CD4-positive, alpha-beta T cell (primary cell): ENCODE measurements around the gene ANTXR1. TPM values are rescaled to one million over a fixed set of nuclear protein-coding genes. Genes with fewer than 3 reads are reported as not detected.

Experiments
- ATAC-seq: fragments of 200-7000 bp; cut with Tn5 transposase; one replicate; pipeline ENCODE4 v1.10.0; 2022; ENCODE audit warnings: mild to moderate bottlenecking; ENCODE audit not compliant: poor library complexity
- CTCF ChIA-PET: fragments of 350-600 bp; sonication (Branson Sonifier 250); formaldehyde crosslinking; loops from one replicate; lab custom pipeline; 2021; ENCODE audit warnings: antibody characterized with exemption, inconsistent platforms; lab: Charles Lee
- POLR2A ChIA-PET: fragments of 350-600 bp; sonication (Branson Sonifier 250); formaldehyde crosslinking; loops from one replicate; lab custom pipeline; 2021; ENCODE audit warnings: antibody characterized with exemption, inconsistent platforms; lab: Charles Lee
- DNase-seq, 14 experiments: peaks; one replicate each; pipeline ENCODE4 v3.0.0-alpha.2; 2013 to 2020; ENCODE audit warnings: mixed read lengths in 2 of 14
- H3K27ac ChIP-seq, 2 donors: one replicate each; pipeline versions ENCODE4 v1.5.1 to v1.7.0; 2013; ENCODE audit warnings: low read length in 2 of 2, low read depth in 1 of 2, mild to moderate bottlenecking in 1 of 2
- H3K27me3 ChIP-seq, 2 experiments: 1 replicate in 1 of 2; 2 replicates in 1 of 2; pipeline versions ENCODE4 v1.6.1 to v1.7.0; 2013; ENCODE audit warnings: low read length in 2 of 2, control low read depth in 1 of 2, mild to moderate bottlenecking in 1 of 2, moderate library complexity in 1 of 2; ENCODE audit not compliant: insufficient read depth in 2 of 2, control insufficient read depth in 1 of 2
- H3K36me3 ChIP-seq: one replicate; pipeline ENCODE4 v1.6.1; 2013; ENCODE audit warnings: low read length, control low read depth; ENCODE audit not compliant: insufficient read depth
- H3K4me1 ChIP-seq: one replicate; pipeline ENCODE4 v1.6.1; 2013; ENCODE audit warnings: low read length, control low read depth; ENCODE audit not compliant: insufficient read depth
- H3K4me3 ChIP-seq: one replicate; pipeline ENCODE4 v1.5.1; 2013; ENCODE audit warnings: mild to moderate bottlenecking, low read length, moderate library complexity
- H3K9me3 ChIP-seq, 2 experiments: 1 replicate in 1 of 2; 2 replicates in 1 of 2; pipeline versions ENCODE4 v1.6.1 to v1.7.0; 2013; ENCODE audit warnings: low read length in 2 of 2, mild to moderate bottlenecking in 2 of 2, control low read depth in 1 of 2, moderate library complexity in 1 of 2; ENCODE audit not compliant: control insufficient read depth in 1 of 2, insufficient read depth in 1 of 2
- H3K27ac Mint-ChIP-seq: one replicate; pipeline ENCODE4 v1.8.0; 2020; ENCODE audit warnings: mixed read lengths
- H3K27me3 Mint-ChIP-seq: one replicate; pipeline ENCODE4 v1.8.0; 2021; ENCODE audit warnings: mixed read lengths
- H3K36me3 Mint-ChIP-seq: one replicate; pipeline ENCODE4 v1.8.0; 2021; ENCODE audit warnings: low read depth, mixed read lengths
- H3K4me1 Mint-ChIP-seq: one replicate; pipeline ENCODE4 v1.8.0; 2021; ENCODE audit warnings: low read depth, mixed read lengths
- H3K4me3 Mint-ChIP-seq: one replicate; pipeline ENCODE4 v1.8.0; 2020; ENCODE audit warnings: mild to moderate bottlenecking, mixed read lengths
- H3K9me3 Mint-ChIP-seq: one replicate; pipeline ENCODE4 v1.8.0; 2020; ENCODE audit warnings: mixed read lengths
- CTCF ChIP-seq: fragments of 200-600 bp; IDR thresholded peaks from one replicate; pipeline ENCODE4 v1.8.0; 2022; ENCODE audit warnings: antibody characterized with exemption, mild to moderate bottlenecking
- intact Hi-C, 2 experiments: fragments of 100-400 bp; cut with DNase I in 1 of 2; cut with micrococcal nuclease in 1 of 2; formaldehyde crosslinking; loops; one replicate each; pipeline versions ENCODE4 v1.15.1 to v1.9.0; 2023 to 2025; cut with DNase I, micrococcal nuclease
- total RNA-seq, 174 experiments: library from RNA in 2 of 174; stranded (reverse) in 2 of 174; gene quantifications; one replicate each; pipeline ENCODE4 v1.2.3 and lab custom pipeline; 2021 to 2026

The ANTXR1 gene
- total RNA-seq, 2 experiments from 2014 or later, result not detected

GRCh38 chr2:69190743-69191404 is 177.9 kb downstream of the ANTXR1 start:
- no peak for TF ChIP-seq CTCF
- peaks cover 0 to 3% of the 10 kb centered on the region in 2 experiments for H3K27me3 ChIP-seq
- peaks cover 20% of the 10 kb centered on the region for H3K27me3 Mint-ChIP-seq

GRCh38 chr2:69191634-69192033 is 178.7 kb downstream of the ANTXR1 start:
- peaks cover 12% of the 10 kb centered on the region for H3K27me3 Mint-ChIP-seq

More at GRCh38 chr2:69190743-69191404, 177.9 kb downstream of the ANTXR1 start:
- Mint-ChIP-seq H3K4me3 (no peak overlapping the region), H3K9me3 (no peaks in the 10 kb centered on the region), H3K4me1 (no peaks in the 10 kb centered on the region), H3K27ac (no peak overlapping the region), H3K36me3 (no peaks in the 10 kb centered on the region)
- H3K4me1 ChIP-seq, result no peaks in the 10 kb centered on the region
- H3K9me3 ChIP-seq, result no peaks in the 10 kb centered on the region
- ChIA-PET CTCF (no interaction called here), POLR2A (no interaction called here)
- ATAC-seq, result no peak
- DNase-seq, result no peak
- H3K4me3 ChIP-seq, result no peak overlapping the region
- H3K36me3 ChIP-seq, result no peaks in the 10 kb centered on the region
- H3K27ac ChIP-seq, result no peak overlapping the region
- intact Hi-C loops, result no loop called here

GRCh38 chr2:69192176-69192945 is 179.4 kb downstream of the ANTXR1 start:
- TF ChIP-seq CTCF, result no peak
- Mint-ChIP-seq H3K27ac (no peak overlapping the region), H3K27me3 (peaks cover 9% of the 10 kb centered on the region), H3K9me3 (no peaks in the 10 kb centered on the region), H3K4me1 (no peaks in the 10 kb centered on the region), H3K4me3 (no peak overlapping the region), H3K36me3 (no peaks in the 10 kb centered on the region)
- intact Hi-C loops, result no loop called here
- Histone ChIP-seq H3K4me3 (no peak overlapping the region), H3K27me3 (peaks cover 0 to 3% of the 10 kb centered on the region in 2 experiments), H3K9me3 (no peaks in the 10 kb centered on the region), H3K36me3 (no peaks in the 10 kb centered on the region), H3K27ac (no peak overlapping the region), H3K4me1 (no peaks in the 10 kb centered on the region)
- POLR2A ChIA-PET, result no interaction called here
- CTCF ChIA-PET, result no interaction called here
- no peak for ATAC-seq
- DNase-seq, result no peak

More at GRCh38 chr2:69191634-69192033, 178.7 kb downstream of the ANTXR1 start:
- H3K4me1 Mint-ChIP-seq, result no peaks in the 10 kb centered on the region
- DNase-seq (no peak), ATAC-seq (no peak)
- H3K4me3 Mint-ChIP-seq, result no peak overlapping the region
- H3K36me3 Mint-ChIP-seq, result no peaks in the 10 kb centered on the region
- Histone ChIP-seq H3K4me1 (no peaks in the 10 kb centered on the region), H3K9me3 (no peaks in the 10 kb centered on the region), H3K27me3 (peaks cover 0 to 3% of the 10 kb centered on the region in 2 experiments), H3K36me3 (no peaks in the 10 kb centered on the region), H3K27ac (no peak overlapping the region), H3K4me3 (no peak overlapping the region)
- no peaks in the 10 kb centered on the region for H3K9me3 Mint-ChIP-seq
- ChIA-PET CTCF (no interaction called here), POLR2A (no interaction called here)
- no peak overlapping the region for H3K27ac Mint-ChIP-seq
- no peak for TF ChIP-seq CTCF
- intact Hi-C loops, result no loop called here
